ENCODE results near the gene SMIM1. TPM values are rescaled to one million over a fixed set of nuclear protein-coding genes. Genes with fewer than 3 reads are reported as not detected.

The SMIM1 gene
- polyA plus RNA-seq, 1 donor (not counting 4 experiments of a cell fraction or from before 2014, with no cell fraction given) = 0.79 TPM

- TF ChIP-seq CTCF (optimal IDR thresholded peaks at IDR 0.05 in 1 of 3, IDR thresholded peaks at IDR 0.05 in 1 of 3, conservative IDR thresholded peaks at IDR 0.05 in 1 of 3; ENCODE audit: extremely low read depth in 1 of 3, insufficient read depth in 2 of 3, low read length in 3 of 3) (no peak), EZH2 (IDR thresholded peaks at IDR 0.05; ENCODE audit: low read length) (no peak)
- Histone ChIP-seq H2AFZ (ENCODE audit: control insufficient read depth, low read length) (no peak overlapping the region), H3K9me3 (ENCODE audit: control insufficient read depth, low read depth, low read length) (no peaks in the 10 kb centered on the region), H3K27ac (ENCODE audit: control insufficient read depth, insufficient read depth, low read length) (no peak overlapping the region), H3K4me3 (ENCODE audit: control insufficient read depth in 2 of 3, extremely low read depth in 1 of 3, insufficient read depth in 2 of 3, low read depth in 1 of 3, low read length in 3 of 3) (no peak overlapping the region), H3K9me1 (ENCODE audit: control insufficient read depth, extremely low read depth, insufficient read depth, low read length) (no peaks in the 10 kb centered on the region), H3K9ac (ENCODE audit: control insufficient read depth, extremely low read depth, insufficient read depth, low read length) (no peak overlapping the region), H3K27me3 (ENCODE audit: control insufficient read depth, extremely low read depth, insufficient read depth, low read length) (no peaks in the 10 kb centered on the region), H4K20me1 (ENCODE audit: control insufficient read depth, extremely low read depth, insufficient read depth, low read length) (no peaks in the 10 kb centered on the region), H3K36me3 (ENCODE audit: control insufficient read depth in 2 of 2, extremely low read depth in 1 of 2, insufficient read depth in 2 of 2, low read length in 2 of 2) (peaks cover 0 to 4% of the 10 kb centered on the region in 2 experiments), H3K4me2 (ENCODE audit: control insufficient read depth, extremely low read depth, insufficient read depth, low read depth, low read length) (no peak overlapping the region), H3K79me2 (ENCODE audit: control insufficient read depth, insufficient read depth, low read length) (no peaks in the 10 kb centered on the region), H3K4me1 (ENCODE audit: control insufficient read depth, extremely low read depth, insufficient read depth, low read length) (peaks cover 10% of the 10 kb centered on the region)
- no peak for DNase-seq (ENCODE audit: low read depth, low spot score)
- FAIRE-seq = no peak
- dilution Hi-C loops (cut with MboI; ENCODE audit: extremely low pct_ligation_motif_present, low sequenced_read_pairs) = no loop called here
These were observed 42.4 kb downstream of the SMIM1 start for GRCh38 chr1:3814771-3815561.

DNA sequence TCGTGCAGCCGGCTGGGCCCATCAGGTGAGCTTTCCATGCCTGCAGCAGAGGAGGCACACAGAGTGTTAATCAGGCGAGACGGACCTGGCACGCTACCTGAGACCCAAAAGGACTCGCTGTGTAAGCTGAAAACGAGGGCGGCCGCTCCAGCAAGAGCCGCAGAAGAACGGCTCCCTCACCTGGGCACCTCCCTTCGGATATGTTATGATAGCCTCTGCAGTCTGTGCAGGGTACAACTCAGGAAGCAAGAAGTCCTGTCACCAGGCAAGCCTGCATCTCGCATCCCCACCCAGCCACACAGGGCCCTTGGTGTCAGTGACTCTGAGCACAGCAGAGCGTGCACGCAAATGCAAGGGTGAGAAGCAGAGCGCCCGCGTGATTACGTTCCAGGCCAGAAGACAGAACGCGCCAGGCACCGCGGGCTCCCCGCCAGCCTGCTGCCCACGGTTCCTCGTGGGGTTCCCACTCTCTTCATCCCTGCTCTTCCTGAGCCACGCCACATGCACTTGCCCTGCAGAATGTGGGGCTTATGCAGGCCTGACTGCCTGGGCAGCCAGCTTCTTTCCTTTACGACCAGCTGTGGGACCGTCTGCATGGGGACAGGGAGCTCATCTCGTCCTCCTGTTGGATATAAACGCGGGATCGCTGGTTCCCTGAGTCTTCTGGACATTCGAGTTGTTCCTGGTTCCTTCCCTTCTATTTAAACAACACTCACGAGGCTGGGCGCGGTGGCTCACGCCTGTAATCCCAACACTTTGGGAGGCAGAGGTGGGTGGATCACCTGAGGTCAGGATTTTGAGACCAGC is 44.0 kb downstream of the SMIM1 start:
- no peak overlapping the region for H3K9ac ChIP-seq (ENCODE audit: control insufficient read depth, extremely low read depth, insufficient read depth, low read length)
- no peak overlapping the region for H3K27ac ChIP-seq (ENCODE audit: control insufficient read depth, insufficient read depth, low read length)
- H3K9me3 ChIP-seq (ENCODE audit: control insufficient read depth, low read depth, low read length) = no peaks in the 10 kb centered on the region
- no peak overlapping the region for H2AFZ ChIP-seq (ENCODE audit: control insufficient read depth, low read length)
- FAIRE-seq = no peak
- no peak for TF ChIP-seq EZH2 (IDR thresholded peaks at IDR 0.05; ENCODE audit: low read length)
- no peak for TF ChIP-seq CTCF (optimal IDR thresholded peaks at IDR 0.05 in 1 of 3, IDR thresholded peaks at IDR 0.05 in 1 of 3, conservative IDR thresholded peaks at IDR 0.05 in 1 of 3; ENCODE audit: extremely low read depth in 1 of 3, insufficient read depth in 2 of 3, low read length in 3 of 3)
- H3K4me3 ChIP-seq (ENCODE audit: control insufficient read depth in 2 of 3, extremely low read depth in 1 of 3, insufficient read depth in 2 of 3, low read depth in 1 of 3, low read length in 3 of 3) = no peak overlapping the region
- no peaks in the 10 kb centered on the region for H3K9me1 ChIP-seq (ENCODE audit: control insufficient read depth, extremely low read depth, insufficient read depth, low read length)
- H3K4me2 ChIP-seq (ENCODE audit: control insufficient read depth, extremely low read depth, insufficient read depth, low read depth, low read length) = no peak overlapping the region
- H3K4me1 ChIP-seq (ENCODE audit: control insufficient read depth, extremely low read depth, insufficient read depth, low read length) = peaks cover 12% of the 10 kb centered on the region
- dilution Hi-C loops (cut with MboI; ENCODE audit: extremely low pct_ligation_motif_present, low sequenced_read_pairs) = no loop called here
- H3K36me3 ChIP-seq (ENCODE audit: control insufficient read depth in 2 of 2, extremely low read depth in 1 of 2, insufficient read depth in 2 of 2, low read length in 2 of 2) = peaks cover 0 to 7% of the 10 kb centered on the region in 2 experiments
- DNase-seq (ENCODE audit: low read depth, low spot score) = no peak
- H3K79me2 ChIP-seq (ENCODE audit: control insufficient read depth, insufficient read depth, low read length) = no peaks in the 10 kb centered on the region
- no peaks in the 10 kb centered on the region for H3K27me3 ChIP-seq (ENCODE audit: control insufficient read depth, extremely low read depth, insufficient read depth, low read length)
- no peaks in the 10 kb centered on the region for H4K20me1 ChIP-seq (ENCODE audit: control insufficient read depth, extremely low read depth, insufficient read depth, low read length)
